ENCODE results near the gene C14orf93.
"Not testable (repeated sequence)": the region's sequence is repeated elsewhere in the genome, so short reads cannot be mapped to it uniquely, and the experiment has no call there.

C14orf93 gene

GRCh38 chr14:22972313-22972930 is 37.5 kb downstream of the C14orf93 start:
- no peak for DNase-seq

GRCh38 chr14:22971152-22971551 is 38.8 kb downstream of the C14orf93 start:
- no peak for DNase-seq

- no peak for DNase-seq
Measured at GRCh38 chr14:22966783-22967269, 43.1 kb downstream of the C14orf93 start.

- DNase-seq: not testable (repeated sequence)
Measured at GRCh38 chr14:22965916-22966782, 43.8 kb downstream of the C14orf93 start.

GRCh38 chr14:22962061-22962676 is 47.8 kb downstream of the C14orf93 start:
- DNase-seq: no peak

- DNase-seq: no peak
Measured at GRCh38 chr14:22955702-22956569, 54.0 kb downstream of the C14orf93 start.

- DNase-seq: no peak
Measured at GRCh38 chr14:22952418-22952817, 57.5 kb downstream of the C14orf93 start.

GRCh38 chr14:22951795-22952194 is 58.1 kb downstream of the C14orf93 start:
- not testable (repeated sequence) for DNase-seq

GRCh38 chr14:22945642-22946041 is 64.3 kb downstream of the C14orf93 start:
- no peak for DNase-seq

GRCh38 chr14:22939684-22940083 is 70.3 kb downstream of the C14orf93 start:
- no peak for DNase-seq

All from NCI-H2171 (cell line).